Measurements from ENCODE around the gene EHMT1.

- TF ChIP-seq SREBF2 (IDR thresholded peaks at IDR 0.05; ENCODE audit: low read length) (no peak), BCL3 (IDR thresholded peaks at IDR 0.05; ENCODE audit: borderline replicate concordance, insufficient read depth, low read depth, low read length, poor library complexity, severe bottlenecking) (no peak), SMC3 (IDR thresholded peaks at IDR 0.05; ENCODE audit: borderline replicate concordance, low read length) (no peak)
Measured at GRCh38 chr9:137676998-137677397, 58.2 kb downstream of the EHMT1 start.

All from GM12878 (cell line).